Measurements from ENCODE around the gene LBX2.
"Not testable (repeated sequence)": the region's sequence is repeated elsewhere in the genome, so short reads cannot be mapped to it uniquely, and the experiment has no call there.

LBX2 gene

DNA sequence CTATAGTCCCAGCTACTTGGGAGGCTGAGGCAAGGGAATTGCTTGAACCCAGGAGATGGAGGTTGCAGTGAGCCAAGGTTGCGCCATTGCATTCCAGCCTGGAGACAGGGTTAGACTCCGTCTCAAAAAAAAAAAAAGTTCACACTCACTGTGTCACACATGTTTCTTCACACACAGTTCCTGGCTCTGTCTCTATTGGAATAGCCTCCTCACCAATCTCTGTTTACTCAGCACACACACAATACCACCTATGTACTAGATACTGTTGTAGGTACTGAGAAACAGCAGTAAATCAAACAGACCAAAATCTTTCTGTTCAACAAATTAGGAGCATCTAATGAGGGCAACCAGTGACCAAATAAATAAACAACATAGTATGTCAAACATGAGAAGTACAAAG is 13.3 kb downstream of the LBX2 start:
- DNase-seq (ENCODE audit: low read depth in 2 of 2, low spot score in 1 of 2) = no peak

DNA sequence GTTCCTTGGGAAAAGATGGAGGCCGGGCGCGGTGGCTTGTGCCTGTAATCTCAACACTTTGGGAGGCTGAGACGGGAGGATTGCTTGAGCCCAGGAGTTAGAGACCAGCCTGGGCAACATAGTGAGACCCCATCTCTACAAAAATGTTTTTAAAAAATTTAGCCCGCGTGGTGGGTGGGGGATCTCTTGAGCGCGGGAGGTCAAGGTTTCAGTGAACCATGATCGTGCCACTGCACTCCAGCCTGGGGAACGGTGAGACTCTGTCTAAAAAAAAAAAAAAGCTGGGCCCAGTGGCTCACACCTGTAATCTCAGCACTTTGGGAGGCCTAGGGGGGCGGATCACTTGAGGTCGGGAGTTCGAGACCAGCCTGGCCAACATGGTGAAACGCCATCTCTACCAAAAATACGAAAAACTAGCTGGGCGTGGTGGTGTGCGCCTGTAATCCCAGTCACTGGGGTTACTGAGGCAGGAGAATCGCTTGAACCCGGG is 15.7 kb downstream of the LBX2 start:
- not testable (repeated sequence) for DNase-seq (ENCODE audit: low read depth in 2 of 2, low spot score in 1 of 2)

DNA sequence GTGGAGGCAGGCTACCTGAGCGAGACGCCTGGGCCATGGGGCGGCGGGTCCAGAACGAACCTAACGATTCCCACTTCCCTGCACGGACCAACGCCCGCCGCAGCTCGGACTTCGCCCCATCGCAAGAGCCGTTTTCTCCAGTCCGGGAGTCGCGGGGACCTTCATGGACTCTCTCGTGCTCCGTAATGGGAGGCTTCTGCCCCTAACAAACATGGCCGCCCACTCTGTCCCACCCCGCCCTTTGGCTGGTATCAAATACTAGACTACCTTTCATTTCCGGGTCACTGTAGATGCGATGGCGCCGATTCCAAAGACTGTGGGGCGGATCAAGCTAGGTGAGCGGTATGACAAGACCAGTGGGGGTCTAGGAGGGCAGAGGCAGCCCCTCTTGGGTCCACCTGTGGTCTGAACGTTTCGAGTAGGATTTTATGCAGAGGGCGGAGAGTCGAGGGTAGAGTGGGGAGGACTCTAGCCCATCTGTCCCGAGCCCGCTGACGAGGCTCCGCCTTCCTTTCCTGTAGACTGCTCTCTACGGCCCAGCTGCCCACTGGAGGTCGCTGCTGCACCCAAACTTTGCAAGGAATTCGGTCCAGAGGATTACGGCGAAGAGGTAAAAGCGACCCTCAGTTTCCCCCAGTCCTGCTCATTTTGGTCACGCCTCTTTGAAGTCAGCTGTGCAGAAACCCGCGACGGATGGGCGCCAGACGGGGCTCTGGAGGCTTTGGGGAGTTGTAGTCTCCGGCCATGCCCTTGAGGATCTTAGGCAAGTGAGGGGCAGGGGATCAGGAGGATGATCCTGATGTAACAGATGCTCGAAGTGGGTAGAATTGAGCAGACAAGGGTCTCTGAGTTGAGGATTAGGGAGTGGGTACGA is 16.4 kb downstream of the LBX2 start, which contains the start of the genes CCDC142 and TTC31:
TSS of gene CCDC142 (minus strand) at position 198 of the 874 bp plus-strand sequence. CDS start at position 37, 161 bp downstream.
TSS of gene TTC31 (plus strand) at position 281 of the 874 bp plus-strand sequence. CDS start at position 296, 15 bp downstream.
- peak; percentile 85 to 89 for DNase-seq (ENCODE audit: low read depth in 2 of 2, low spot score in 1 of 2)

DNA sequence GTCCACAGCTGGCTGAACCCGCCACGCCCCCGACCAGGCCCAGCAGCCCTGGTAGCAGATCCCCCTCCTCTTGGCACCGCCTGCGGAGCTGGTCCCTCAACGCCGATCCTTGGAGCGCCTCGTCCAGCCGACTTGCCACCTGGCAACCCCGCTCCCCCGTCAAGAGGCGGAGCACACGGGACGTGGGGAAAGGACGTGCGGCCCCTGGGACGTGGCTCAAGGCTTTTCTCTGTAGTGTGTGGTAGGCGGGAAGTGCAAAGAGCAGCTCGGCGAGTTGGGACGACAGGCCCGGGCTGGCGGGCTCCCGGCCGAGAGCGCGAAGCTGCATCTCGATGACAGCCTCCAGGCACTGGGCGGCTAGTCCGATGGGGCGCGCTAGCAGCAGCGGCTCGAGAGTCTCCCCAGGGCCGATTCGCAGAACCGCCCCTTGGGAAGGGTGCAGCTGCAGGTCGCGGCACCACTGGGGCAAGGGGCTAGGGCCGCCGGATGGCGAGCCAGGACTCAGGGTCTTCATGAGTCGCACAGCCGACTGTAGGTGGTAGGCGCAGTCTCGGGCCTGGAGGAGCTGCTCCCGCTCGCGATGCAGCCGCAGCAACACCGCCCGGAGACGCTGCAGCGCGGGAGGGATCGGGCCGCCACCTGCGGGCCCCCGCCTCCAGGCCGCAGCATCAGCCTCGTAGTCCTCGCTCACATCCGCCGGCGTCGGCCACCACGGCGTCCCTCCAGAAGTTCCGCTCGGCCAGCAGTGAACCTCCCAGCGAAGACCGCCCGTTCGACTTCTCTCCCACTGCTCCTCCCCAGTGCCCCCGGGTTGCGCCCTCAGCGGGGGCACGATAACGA is 17.2 kb downstream of the LBX2 start:
- DNase-seq (ENCODE audit: low read depth in 2 of 2, low spot score in 1 of 2) = no peak

DNA sequence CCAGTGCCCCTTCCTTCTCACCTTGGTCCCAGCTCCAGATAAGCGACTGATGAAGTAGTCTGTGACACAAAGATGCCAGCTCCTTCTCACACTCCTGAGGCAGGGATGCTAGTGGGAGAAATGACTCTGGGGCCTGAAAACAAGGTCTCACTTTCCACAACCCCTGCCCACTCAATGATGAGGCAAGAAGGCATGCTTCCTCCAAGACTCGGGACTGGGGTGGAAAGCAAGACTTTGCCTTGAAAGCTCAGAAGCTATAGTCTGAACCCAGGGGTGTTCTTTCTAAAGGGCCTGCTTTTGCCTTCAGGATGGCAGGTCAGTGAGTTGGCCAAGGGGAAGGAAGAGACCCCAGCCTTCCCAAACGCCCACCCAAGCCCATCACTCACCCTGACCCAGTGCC is 18.0 kb downstream of the LBX2 start:
- DNase-seq (ENCODE audit: low read depth in 2 of 2, low spot score in 1 of 2) = no peak

DNA sequence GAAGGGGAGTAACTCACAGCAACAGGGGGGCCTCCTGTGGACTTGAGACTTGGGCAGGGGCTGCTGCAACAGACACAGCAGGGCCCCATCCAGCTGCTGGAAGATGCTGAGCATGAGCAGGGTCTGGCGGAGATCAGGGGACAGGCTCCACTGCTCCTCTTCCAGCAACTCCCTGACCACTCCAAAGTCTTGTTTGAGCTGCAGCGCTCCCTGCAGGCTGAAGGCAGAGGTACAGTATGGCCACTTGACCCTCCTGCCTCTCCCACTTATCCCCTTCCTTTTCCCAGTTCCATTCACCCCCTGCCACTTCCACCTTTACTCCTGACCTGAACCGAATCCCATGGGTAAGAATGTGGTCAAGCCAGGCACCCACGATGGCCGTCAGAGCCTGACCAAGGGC is 24.5 kb downstream of the LBX2 start:
- no peak for DNase-seq (ENCODE audit: low read depth in 2 of 2, low spot score in 1 of 2)

DNA sequence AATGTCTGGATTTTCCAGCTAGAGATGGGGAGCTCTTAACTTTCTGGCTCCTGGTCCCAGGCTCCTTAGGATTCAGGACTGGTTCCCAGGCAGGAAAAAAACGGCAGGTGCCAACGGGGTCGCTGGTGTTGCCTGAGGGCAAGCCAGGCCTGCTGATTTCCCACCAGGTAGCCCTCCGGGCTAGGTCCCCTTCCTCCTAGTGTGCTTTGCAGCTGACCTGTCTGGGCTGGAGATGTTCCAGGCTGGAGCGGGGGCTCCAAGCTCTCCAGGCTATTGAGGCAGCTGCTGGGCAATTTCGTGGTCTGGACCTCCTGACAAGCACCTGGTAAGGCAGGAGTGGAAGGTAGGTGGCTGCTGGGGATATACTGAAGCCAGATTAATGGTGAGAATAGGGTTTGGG is 24.9 kb downstream of the LBX2 start:
- DNase-seq (ENCODE audit: low read depth in 2 of 2, low spot score in 1 of 2) = no peak

DNA sequence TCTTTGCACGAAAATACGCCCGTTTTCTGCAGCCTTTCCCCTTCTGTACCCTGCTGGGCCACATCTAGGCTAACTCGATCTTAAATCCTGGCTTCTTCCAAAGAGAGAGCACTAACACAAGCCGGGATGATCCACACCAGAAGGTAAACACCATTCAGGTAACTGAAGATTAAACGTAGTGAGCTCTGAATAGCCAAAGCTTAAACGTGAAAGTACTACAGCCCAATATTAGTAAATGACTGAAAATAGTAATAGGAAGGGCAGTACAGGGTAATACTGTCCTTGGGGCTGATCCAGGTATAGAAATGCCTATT is 26.5 kb downstream of the LBX2 start:
- no peak for DNase-seq (ENCODE audit: low read depth in 2 of 2, low spot score in 1 of 2)

DNA sequence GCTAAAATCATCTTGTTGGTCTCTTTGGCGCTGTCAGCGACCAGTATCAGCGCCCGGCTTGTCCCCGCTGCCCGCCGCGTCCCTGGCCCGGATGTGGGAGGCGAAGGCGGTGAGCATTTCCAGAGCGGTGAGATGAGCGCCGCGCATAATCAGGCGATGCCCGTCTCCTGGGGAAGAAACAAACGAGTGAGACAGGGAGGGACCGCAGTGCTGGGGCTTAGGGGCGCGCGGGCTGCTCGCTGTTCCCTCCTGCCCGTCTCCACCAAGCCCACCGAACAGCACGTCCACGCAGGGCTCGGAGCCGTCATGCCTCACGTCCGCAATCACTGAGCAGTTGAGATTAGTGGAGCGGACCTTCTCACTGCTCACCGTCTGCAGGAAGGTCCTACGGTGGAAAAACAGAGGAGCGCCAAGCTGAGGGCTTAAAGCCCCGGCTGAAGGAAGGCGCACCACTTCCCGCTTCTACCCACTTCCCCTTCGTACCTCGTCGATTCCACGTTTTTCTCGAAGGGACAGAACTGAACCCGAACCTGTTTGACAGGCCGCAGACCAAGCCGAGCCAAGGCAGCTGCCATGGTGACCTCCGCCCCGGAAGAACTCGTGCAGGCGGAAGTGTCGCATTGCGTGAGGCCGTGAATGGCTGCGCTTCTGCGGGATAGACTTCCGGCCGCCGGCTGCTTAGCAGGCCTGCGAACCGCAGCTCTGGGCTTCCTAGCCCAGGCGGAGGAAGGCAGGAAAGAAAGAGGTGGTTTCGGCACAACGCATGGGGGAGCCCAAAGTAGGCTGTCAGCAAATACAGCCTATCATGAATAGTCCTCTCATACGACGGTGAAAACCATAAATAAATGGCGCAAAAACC is 27.1 kb downstream of the LBX2 start, which contains the start of gene MRPL53:
TSS of gene MRPL53 (minus strand) at position 595 of the 859 bp plus-strand sequence. CDS start at position 575, 20 bp downstream.
- DNase-seq (ENCODE audit: low read depth in 2 of 2, low spot score in 1 of 2) = peak; percentile 87 to 94

DNA sequence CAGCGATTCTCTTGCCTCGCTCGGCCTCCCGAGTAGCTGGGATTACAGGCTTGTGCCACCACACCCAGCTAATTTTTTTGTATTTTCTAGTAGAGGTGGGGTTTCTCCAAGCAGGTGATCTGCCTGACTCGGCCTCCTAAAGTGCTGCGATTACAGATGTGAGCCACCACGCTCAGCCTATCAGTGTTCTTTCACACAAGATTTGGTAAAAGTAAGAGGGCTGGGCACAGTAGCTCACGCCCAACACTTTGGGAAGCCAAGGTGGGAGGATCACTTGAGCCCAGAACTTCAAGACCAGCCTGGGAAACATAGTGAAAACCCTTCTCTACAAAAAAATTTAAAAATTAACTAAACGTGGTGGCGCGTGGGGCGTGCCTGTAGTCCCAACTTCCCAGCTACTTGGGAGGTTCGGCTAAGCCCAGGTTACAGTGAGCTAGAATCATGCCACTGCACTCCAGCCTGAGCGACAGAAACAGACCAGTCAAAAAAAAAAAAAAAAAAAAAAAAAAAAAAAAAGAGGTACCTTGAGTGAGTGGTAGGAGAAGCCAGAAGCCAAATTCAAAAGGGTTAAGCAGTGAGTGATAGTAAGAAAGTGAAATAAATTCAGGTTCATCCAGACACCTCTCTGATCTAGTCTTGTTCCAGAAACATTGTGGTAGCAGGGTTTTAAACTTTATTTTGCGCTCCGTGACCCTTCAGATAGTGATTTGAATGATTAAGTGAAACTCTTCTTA is 27.9 kb downstream of the LBX2 start:
- no peak for DNase-seq (ENCODE audit: low read depth in 2 of 2, low spot score in 1 of 2)

DNA sequence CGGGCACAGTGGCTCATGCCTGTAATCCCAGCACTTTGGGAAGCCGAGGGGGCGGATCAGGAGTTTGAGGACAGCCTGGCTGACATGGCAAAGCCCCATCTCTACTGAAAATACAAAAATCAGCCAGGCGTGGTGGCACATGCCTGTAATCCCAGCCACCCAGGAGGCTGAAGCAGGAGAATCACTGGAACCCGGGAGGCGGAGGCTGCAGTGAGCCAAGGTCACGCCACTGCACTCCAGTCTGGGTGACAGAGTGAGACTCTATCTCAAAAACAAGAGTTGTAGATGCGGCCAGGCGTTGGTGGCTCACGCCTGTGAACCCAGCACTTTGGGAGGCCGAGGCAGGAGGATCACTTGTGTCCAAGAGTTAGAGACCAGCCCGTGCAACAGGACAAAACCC is 28.7 kb downstream of the LBX2 start:
- not testable (repeated sequence) for DNase-seq (ENCODE audit: low read depth in 2 of 2, low spot score in 1 of 2)

DNA sequence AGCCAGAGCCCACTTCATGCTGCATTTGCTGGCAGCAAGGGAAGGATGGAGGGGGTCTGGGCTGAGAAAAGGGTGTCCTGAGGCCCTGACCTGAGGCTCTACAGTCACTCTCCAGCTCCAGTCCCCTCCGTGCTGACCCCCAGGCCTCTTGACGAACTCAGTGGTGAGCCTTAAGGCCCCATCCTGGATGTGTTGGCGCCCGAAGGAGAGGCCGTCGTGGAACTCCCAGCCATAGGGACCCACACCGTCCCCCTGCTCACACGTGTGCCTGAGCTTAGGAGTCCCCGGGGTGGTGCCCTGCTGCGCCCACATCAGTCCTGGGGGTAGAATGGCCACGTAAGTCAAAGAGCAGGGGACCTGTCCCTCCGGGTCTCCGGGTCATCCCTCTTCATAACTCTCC is 35.0 kb downstream of the LBX2 start:
- no peak for DNase-seq (ENCODE audit: low read depth in 2 of 2, low spot score in 1 of 2)

DNA sequence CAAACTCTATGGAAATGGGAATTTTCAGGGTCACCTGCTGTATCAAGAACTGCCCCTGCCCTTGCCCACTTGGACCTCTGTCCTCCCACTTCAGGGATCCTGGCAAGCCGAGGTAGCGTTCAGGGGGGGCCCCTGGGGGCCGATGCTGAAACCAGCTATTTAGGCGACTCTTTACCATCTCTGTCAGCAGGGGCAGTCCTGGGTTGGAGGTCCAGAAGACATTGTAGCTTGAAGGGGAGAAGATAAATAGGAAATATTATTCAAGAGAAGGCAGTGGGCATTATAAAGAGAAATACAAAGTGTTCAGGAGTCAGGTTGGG is 36.7 kb downstream of the LBX2 start:
- no peak for DNase-seq (ENCODE audit: low read depth in 2 of 2, low spot score in 1 of 2)

DNA sequence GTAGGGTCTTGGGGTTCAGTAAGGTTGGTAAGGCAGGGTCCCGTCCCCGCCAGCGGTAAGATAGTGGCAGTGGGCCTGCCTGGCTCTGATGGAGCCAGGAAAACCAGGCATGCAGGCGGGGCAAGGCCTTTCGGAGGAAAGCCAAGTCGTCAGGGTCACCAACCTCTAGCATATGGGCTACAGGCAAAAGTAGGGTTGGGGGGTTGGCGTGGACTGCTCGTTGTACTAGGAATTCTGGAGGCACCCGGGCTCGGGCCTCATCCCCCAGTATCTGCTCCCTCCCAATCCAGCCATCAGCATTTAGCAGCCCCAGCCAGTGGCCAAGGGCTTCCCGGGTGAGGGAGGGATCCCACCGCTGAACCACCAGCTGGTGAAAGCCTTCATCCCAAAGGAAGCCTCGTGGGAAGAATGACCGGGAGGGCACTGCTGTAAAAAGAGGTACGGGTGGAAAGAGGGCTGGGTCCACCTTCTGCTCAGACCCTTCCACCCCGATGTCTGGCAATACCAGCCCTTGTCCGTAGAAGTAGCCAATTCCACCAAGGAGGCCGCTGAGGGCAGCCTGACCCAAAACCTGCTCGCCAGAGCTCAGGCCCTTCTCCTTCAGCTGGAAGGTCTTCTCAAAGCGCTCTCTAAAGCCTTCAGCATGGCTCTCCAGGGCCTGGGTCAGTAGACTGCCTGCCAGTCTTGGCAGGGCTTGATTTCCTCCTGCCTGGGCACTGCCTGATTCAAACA is 37.2 kb downstream of the LBX2 start:
- no peak for DNase-seq (ENCODE audit: low read depth in 2 of 2, low spot score in 1 of 2)

DNA sequence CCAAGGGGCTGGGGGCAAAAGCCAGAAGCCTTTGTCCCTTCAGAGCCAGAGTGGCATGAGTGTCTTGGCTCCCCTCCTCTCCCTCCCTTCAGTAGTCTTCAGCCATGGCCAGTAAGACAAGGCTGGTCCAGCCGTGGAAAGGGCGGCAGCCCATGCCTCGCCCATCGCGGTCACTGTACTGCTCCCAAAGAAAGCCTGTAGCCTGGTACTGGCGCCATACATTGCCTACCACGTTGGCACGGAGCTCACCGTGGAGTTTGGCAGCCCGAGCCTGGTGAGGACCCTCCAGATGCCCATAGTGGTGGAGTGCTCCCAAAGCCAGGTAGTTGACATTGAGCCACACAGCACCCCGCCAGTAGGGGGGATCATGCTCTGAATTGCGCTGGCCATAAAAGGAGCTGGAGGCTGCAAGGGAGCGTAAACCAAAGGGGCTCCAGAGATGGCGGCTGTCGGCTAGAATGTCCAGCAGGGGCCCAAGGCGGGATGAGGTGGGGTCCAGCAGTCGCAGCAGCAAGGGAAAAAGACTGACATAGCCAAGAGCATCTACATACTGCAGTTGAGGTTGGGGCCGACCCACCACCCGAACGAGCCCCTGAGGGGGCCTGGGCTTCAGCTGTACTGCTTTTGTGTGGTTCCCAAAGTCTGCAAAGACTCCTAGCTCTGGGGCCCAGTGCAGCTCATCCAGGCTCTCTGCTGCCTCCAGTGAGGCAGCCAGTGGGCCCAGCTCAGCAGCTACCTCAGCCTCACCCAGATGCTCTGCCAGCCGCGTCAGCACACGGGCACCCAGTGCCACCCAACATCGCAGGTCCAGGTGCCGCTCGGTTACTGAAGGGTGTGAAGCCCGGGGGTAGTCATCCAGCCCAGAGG is 38.0 kb downstream of the LBX2 start:
- DNase-seq (ENCODE audit: low read depth in 2 of 2, low spot score in 1 of 2) = no peak

DNA sequence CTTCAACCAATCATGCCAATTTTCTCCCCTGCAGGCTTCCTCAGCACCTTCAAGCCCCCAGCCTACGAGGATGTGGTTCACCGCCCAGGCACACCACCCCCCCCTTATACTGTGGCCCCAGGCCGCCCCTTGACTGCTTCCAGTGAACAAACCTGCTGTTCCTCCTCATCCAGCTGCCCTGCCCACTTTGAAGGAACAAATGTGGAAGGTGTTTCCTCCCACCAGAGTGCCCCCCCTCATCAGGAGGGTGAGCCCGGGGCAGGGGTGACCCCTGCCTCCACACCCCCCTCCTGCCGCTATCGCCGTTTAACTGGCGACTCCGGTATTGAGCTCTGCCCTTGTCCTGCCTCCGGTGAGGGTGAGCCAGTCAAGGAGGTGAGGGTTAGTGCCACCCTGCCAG is 39.2 kb downstream of the LBX2 start:
- not testable (repeated sequence) for DNase-seq (ENCODE audit: low read depth in 2 of 2, low spot score in 1 of 2)

DNA sequence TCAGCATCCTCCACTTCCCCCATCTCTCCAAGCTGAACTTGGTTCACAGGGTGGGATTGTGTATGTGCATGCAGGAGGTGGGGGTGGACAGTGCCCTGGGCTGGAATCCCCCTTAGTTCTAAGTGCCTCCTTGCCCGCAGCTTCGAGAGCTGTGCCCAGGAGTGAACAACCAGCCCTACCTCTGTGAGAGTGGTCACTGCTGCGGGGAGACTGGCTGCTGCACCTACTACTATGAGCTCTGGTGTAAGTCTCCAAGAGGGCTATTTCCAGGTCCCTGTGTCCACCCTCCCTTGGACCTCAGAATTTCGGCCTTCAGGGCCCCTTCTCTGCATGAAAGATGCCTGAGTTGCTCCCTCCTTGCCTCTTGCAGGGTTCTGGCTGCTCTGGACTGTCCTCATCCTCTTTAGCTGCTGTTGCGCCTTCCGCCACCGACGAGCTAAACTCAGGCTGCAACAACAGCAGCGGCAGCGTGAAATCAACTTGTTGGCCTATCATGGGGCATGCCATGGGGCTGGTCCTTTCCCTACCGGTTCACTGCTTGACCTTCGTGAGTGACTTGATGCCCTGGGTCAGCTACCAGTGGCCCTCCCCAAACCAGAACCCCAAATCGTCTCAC is 39.8 kb downstream of the LBX2 start:
- DNase-seq (ENCODE audit: low read depth in 2 of 2, low spot score in 1 of 2) = not testable (repeated sequence)

DNA sequence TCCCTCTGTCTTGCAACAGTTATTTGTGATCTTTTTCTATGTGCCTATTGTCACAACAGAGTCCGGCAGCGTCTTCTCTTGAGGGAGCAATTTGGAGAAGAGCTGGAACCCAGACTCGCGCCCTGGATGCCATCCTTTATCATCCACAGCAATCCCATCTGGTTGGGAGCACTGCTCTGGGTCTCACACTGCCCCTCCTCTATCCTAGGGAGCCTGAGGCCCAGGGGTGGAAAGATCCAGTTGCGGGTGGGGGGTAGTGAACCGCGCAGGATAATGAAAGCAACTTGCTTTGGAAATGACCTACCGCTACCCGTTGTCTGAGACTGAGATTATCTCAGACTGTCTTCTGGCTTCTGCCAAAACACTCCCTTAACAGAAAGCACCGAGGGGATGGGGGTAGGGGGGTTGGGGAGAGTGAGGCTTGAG is 40.5 kb downstream of the LBX2 start:
- no peak for DNase-seq (ENCODE audit: low read depth in 2 of 2, low spot score in 1 of 2)

Measured in stimulated activated CD8-positive, alpha-beta memory T cell treated with anti-CD3 and anti-CD28 coated beads, Interleukin-4, amount 100 ng/mL, for 4 hours (primary cell).